ENCODE data around the gene IL6ST. TPM values are rescaled to one million over a fixed set of nuclear protein-coding genes. Genes with fewer than 3 reads are reported as not detected.
A peak's percentile ranks its signal among the peaks of the same experiment; 100 is the strongest.
"Not testable (repeated sequence)": the region's sequence is repeated elsewhere in the genome, so short reads cannot be mapped to it uniquely, and the experiment has no call there.

IL6ST gene
- total RNA-seq, 4 donors from 2014 or later = 53.6 to 116 (median 84.6) TPM

DNA sequence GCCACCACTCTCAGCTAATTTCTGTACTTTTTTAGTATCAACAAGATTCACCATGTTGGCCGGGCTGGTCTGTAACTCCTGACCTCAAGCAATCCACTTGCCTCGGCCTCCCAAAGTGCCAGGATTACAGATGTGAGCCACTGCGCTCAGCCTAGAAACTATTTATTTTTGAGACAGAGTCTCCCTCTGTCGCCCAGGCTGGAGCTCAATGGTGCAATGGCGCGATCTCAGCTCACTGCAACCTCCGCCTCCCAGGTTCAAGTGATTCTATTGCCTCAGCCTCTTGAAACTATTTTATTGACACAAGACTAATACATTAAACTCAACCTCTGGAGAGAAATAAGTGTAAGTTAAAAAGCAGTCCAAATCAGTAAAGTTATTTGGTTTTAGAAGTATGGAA lies 34.0 kb downstream of the IL6ST start:
- no peak overlapping the region for H3K4me3 ChIP-seq (ENCODE audit: low read depth, poor library complexity, severe bottlenecking)
- no peak for DNase-seq (ENCODE audit: low spot score in 2 of 2)
- TF ChIP-seq, protein P1, sequence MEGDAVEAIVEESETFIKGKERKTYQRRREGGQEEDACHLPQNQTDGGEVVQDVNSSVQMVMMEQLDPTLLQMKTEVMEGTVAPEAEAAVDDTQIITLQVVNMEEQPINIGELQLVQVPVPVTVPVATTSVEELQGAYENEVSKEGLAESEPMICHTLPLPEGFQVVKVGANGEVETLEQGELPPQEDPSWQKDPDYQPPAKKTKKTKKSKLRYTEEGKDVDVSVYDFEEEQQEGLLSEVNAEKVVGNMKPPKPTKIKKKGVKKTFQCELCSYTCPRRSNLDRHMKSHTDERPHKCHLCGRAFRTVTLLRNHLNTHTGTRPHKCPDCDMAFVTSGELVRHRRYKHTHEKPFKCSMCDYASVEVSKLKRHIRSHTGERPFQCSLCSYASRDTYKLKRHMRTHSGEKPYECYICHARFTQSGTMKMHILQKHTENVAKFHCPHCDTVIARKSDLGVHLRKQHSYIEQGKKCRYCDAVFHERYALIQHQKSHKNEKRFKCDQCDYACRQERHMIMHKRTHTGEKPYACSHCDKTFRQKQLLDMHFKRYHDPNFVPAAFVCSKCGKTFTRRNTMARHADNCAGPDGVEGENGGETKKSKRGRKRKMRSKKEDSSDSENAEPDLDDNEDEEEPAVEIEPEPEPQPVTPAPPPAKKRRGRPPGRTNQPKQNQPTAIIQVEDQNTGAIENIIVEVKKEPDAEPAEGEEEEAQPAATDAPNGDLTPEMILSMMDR (IDR thresholded peaks at IDR 0.05) = no peak
- no peak for TF ChIP-seq POLR2A (IDR thresholded peaks at IDR 0.05)
- 96% methylated on average over 7 of the region's 7 CpGs for WGBS, 2 donors
- intact Hi-C loops (cut with DNase I; ENCODE audit: low total_unique reads) = no loop called here

GRCh38 chr5:55959208-55959607 lies 35.6 kb downstream of the IL6ST start:
- TF ChIP-seq POLR2A (IDR thresholded peaks at IDR 0.05) = no peak
- TF ChIP-seq, protein P1 (IDR thresholded peaks at IDR 0.05) = no peak
- no peak for DNase-seq (ENCODE audit: low spot score in 2 of 2)
- intact Hi-C loops (cut with DNase I; ENCODE audit: low total_unique reads) = no loop called here
- no peak overlapping the region for H3K4me3 ChIP-seq (ENCODE audit: low read depth, poor library complexity, severe bottlenecking)
- WGBS, 2 donors = 81 to 87% methylated on average over 1 of the region's 1 CpG

GRCh38 chr5:55941154-55941553 lies 53.6 kb downstream of the IL6ST start:
- H3K4me3 ChIP-seq (ENCODE audit: low read depth, poor library complexity, severe bottlenecking); DNase-seq (ENCODE audit: low spot score in 2 of 2); intact Hi-C loops (cut with DNase I; ENCODE audit: low total_unique reads): not testable (repeated sequence)
- 91% methylated on average over 4 of the region's 4 CpGs for WGBS, 2 donors

DNA sequence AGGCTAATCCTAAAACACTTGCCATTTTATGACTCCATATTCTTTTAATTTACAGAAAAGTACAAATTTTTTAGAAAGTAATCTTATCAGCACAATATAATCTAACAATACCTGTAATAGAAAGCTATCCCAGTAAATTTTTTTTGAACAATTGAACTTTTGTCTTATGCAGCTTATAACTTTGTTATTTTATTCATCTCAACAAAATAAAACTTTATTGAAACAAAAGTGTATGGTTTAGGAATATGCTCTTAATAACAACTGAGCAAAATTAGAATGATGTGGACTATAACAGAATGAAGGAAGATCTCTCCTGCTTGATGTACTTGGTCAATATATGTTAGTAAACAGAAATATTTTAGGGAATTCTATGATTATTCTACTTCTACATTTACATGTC lies 57.2 kb downstream of the IL6ST start:
- H3K4me3 ChIP-seq (ENCODE audit: low read depth, poor library complexity, severe bottlenecking); DNase-seq (ENCODE audit: low spot score in 2 of 2): not testable (repeated sequence)
- intact Hi-C loops (cut with DNase I; ENCODE audit: low total_unique reads) = loop anchor here (10.0 kb wide), 1 partner anchor 267 kb away; no protein-coding TSS in a partner anchor

- 26 to 29% methylated on average over 3 of the region's 3 CpGs for WGBS, 2 donors
- intact Hi-C loops (cut with DNase I; ENCODE audit: low total_unique reads) = loop anchor here (10.0 kb wide), 1 partner anchor 269 kb away; no protein-coding TSS in a partner anchor
Measured at GRCh38 chr5:55936100-55936693, 58.6 kb downstream of the IL6ST start.

GRCh38 chr5:55935371-55935770 lies 59.4 kb downstream of the IL6ST start:
- 89 to 91% methylated on average over 6 of the region's 6 CpGs for WGBS, 2 donors

More at GRCh38 chr5:55936100-55936693, 58.6 kb downstream of the IL6ST start:
- TF ChIP-seq, protein P1 (IDR thresholded peaks at IDR 0.05) = peak in 1 of 3 donors; percentile 45
- TF ChIP-seq POLR2A (IDR thresholded peaks at IDR 0.05) = no peak
- H3K4me3 ChIP-seq (ENCODE audit: low read depth, poor library complexity, severe bottlenecking) = no peak overlapping the region
- peak; percentile 70 to 93 for DNase-seq (ENCODE audit: low spot score in 2 of 2)

More at GRCh38 chr5:55935371-55935770, 59.4 kb downstream of the IL6ST start:
- no peak for DNase-seq (ENCODE audit: low spot score in 2 of 2)
- no peak overlapping the region for H3K4me3 ChIP-seq (ENCODE audit: low read depth, poor library complexity, severe bottlenecking)
- TF ChIP-seq, protein P1 (IDR thresholded peaks at IDR 0.05) = no peak
- no peak for TF ChIP-seq POLR2A (IDR thresholded peaks at IDR 0.05)
- intact Hi-C loops (cut with DNase I; ENCODE audit: low total_unique reads) = loop anchor here (10.0 kb wide), 1 partner anchor 269 kb away; no protein-coding TSS in a partner anchor
